ENCODE data around the gene ZNF672.
A peak's percentile ranks its signal among the peaks of the same experiment; 100 is the strongest.

ZNF672 gene

DNA sequence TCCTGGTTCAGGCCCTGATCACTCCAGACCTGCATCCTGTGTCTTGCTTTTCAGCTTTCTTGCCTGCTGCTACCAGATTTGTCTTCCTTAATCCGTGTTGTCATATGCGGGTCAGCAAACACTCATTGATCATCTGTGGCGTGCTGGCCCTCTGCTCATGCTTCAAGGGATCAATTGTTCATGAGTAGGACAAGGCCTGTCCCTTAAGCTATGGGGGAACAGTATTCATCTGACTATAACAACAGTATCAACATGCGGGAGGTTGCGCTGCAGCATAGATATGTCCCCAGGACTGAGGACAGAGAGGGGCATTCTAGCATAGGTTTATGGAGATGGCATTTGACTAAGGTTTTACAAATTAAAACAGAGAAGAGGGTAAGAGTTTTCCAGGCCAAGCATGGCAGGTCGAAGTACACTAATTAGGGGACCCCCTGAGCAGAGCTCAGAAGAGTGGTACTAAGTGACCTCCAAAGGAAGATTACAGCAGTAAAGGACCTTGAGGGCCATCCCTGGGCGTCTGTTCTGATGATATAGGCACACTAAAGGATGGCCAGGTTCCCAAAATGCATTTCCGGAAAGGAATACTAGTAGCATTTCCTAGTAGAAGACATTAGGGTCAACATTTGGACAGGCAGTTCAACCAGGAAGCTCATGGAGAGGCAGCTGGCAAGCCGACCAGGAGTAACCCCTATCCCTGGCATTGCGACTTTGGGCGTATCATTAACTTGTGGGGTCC lies 811 bp upstream of the ZNF672 start:
- no peak for DNase-seq

DNA sequence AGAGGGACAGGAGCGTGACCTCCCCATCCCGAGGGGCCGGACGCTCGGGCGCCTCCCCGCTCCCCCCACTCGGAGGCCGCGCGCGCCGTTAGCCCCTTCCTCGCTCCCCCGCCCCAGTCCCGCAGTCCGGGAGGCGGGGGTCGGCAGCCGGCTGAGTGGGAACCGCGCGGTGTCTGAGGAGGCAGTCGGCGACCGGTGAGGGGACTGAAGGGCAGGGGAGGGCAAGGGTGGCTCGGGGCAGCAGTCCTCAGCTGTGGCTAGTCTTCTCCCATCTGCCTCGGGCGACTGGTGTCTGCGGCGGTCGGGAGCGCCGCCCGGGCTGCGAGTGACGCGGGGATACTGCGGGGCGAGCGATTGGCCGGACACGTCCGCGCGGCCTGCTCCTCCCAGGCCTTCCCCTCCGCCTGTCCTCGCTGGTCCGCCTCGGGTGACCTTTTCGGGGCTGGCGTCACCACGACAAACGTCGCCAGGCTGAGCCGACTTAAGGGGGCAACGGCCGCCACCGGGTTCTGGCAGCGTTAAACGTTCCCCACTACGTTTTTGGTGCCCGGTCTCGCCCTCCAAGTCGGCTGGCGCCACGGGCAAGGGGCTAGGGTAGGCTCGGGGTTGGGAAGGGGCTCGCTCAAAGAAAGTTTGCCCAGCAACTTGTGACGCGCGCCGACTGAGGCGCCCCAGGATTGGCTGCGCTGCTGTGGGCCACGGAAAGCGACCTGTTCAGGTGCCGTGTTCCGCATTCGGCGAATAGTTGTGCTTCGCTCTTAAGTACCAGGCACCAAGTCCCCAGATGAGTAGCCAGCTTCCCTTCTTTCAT lies 538 bp downstream of the ZNF672 start:
- peak; percentile 91 to 92 for DNase-seq

DNA sequence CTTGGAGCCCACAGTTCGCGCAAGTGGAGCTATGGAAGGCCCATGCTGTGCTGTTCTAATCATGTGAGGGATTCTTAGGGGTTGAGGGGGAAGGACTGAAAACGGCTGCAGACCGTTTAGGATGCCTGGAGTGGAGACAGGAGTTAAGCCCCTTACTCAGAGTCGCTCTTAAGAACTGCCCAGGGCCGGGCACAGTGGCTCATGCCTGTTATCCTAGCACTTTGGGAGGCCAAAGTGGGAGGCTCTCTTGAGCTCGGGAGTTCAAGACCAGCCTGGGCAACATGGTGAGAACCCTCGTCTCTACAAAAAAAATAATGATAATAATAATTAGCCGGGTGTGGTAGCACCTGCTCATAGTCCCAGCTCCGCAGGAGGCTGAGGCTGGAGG lies 1.1 kb downstream of the ZNF672 start:
- DNase-seq: no peak

DNA sequence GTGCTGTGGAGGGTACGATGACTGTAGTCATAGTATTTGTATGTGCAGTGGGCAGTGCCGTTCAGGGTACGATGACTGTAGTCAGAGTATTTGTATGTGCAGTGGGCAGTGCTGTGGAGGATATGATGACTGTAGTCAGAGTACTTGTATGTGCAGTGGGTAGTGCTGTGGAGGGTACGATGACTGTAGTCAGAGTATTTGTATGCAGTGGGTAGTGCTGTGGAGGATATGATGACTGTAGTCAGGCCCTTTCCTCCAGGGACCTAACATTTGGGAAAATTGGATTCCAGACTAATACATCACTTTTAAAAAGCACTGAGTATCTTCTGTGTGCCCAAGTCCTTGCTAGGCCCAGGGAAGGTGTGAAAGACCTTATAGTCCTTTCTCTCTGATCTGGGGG lies 2.9 kb downstream of the ZNF672 start:
- no peak for DNase-seq

DNA sequence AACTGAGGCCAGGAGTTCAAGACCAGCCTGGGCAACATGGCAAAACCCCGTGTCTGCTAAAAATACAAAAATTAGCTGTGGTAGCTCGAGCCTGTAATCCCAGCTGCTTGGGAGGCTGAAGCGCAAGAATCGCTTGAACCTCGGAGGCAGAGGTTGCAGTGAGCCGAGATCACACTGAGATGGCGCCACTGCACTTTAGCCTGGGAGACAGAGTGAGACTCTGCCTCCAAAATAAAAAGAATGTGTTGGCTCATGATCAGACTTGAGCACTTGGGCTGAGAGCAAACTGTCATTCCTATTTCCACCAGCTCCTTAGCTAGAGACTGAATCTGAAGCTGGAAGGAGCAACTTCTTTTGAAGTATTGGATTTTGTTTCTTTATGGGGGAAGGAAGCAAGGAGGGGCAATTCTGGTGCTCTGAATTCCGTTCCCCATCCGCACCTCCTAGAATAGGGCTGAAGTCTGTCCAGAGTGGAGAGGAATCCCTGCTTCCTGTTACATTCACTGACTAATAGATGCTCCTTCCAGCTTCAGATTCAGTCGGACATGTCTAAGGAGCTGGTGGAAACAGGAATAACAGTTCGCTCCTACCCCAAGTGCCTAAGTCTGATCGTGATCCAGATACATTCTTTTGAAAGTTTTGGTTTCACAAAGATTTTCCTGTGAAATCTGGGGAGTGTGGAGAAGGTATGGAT lies 3.8 kb downstream of the ZNF672 start:
- DNase-seq: peak; percentile 52 to 60

DNA sequence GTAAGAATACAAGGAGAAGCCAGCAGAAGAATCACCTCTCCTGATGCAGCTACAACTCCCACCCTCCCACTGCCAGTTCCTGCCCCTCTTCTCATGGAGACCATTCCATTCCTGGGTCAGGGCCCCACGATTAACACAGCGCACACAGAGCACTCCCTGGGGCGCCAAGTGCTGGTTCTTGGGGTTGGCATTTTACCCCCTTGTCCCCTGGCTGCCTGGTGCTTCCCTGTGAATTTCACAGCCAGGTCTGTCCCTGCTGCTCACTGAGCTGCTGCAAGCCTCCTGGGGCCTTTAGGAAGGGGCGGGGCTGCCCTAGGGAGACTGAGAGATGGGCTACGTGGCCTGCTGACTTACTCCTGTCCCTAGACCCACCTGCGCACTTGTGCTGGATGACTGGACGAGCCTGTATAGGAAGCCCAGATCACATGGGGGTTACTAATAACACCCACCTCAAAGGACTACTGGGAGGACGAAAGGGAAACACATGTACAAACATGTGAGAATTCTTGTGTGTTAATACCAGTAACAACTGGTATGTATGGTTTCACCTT lies 4.8 kb downstream of the ZNF672 start:
- DNase-seq: no peak

DNA sequence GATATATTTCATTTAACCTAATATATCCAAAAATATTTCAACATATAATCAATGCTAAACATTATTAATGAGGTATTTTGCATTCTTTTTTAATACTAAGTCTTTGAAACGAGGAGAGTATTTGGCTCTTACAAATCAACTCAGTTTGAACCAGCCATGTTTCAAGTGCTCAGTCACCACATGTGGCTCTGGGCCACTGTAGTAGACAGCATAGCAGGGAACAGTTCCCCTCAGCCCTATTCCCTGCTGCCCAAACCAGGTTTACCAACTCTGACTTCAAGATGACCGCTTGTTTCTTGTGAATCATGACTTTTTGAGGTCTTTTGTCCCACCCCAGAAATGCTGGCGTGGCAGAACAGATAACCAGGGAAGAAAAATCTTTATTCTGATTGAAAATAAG lies 5.7 kb downstream of the ZNF672 start:
- DNase-seq: no peak

DNA sequence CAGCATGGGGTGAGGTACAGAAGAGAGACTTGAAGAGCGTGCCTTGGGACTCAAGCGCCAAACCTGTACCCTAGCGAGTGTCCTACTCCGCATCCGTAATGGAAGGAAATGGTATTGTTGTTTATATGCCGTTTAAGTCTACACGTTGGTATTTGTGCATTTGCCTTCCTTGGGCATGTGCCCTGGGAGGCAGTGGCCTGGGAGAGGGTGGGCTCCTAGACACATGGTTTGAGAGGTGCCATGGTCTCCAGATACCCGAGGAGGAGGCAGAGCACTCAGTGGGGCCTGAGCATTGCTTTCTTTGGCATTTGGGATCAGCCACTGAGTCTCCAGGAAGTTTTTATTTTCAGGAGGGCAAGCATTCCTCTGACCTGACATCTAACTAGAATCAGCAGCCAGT lies 6.5 kb downstream of the ZNF672 start:
- no peak for DNase-seq

DNA sequence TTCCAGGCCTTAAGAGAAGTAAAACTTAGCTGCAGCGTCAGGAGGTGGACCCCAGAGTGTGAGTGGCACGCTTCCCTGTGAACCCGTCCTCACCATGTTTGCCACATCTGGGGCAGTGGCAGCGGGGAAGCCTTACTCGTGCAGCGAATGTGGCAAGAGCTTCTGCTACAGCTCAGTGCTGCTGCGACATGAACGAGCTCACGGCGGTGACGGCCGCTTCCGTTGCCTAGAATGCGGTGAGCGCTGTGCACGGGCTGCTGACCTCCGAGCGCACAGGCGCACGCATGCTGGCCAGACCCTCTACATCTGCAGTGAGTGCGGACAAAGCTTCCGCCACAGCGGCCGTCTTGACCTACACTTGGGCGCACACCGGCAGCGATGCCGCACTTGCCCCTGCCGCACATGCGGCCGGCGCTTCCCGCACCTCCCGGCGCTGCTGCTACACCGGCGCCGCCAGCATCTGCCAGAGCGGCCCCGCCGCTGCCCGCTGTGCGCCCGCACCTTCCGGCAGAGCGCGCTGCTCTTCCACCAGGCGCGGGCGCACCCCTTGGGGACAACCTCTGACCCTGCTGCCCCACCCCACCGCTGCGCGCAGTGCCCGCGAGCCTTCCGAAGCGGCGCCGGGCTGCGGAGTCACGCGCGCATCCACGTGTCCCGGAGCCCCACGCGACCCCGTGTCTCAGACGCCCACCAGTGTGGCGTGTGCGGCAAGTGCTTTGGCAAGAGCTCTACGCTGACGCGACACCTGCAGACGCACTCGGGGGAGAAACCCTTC lies 9.3 kb downstream of the ZNF672 start:
- no peak for DNase-seq

DNA sequence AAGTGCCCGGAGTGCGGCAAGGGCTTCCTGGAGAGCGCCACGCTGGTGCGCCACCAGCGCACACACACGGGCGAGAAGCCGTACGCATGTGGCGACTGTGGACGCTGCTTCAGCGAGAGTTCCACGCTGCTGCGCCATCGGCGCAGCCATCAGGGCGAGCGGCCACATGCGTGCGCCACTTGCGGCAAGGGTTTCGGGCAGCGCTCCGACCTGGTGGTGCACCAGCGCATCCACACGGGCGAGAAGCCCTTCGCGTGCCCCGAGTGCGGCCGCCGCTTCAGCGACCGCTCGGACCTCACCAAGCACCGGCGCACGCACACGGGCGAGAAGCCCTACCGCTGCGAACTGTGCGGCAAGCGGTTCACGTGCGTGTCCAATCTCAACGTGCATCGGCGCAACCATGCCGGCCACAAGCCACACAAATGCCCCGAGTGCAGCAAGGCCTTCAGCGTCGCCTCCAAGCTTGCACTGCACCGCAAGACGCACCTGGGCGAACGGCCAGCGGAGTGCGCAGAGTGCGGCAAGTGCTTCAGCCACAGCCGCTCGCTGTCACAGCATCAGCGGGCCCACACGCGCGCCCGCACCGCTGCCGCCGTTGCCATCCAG lies 10.0 kb downstream of the ZNF672 start:
- no peak for DNase-seq

DNA sequence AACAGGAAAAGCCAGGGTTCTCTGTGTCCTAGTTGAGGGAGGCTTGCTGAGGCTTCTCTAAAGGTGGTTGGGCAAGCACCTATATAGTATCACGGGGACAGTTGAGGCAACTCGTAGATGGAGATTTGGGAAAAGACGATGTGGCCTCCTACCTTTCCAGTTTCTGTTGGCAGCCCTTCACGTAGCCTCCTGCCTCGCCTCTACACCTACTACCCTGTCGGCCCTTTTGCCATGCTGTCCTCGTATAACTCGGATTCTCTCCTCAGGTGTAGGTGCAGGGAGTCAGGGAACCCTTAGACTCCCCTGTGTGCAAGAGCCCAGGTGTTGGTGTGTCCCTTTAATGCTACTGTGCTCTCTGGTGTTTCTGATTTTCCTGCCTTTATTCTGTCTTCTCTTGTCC lies 10.6 kb downstream of the ZNF672 start:
- DNase-seq: no peak

DNA sequence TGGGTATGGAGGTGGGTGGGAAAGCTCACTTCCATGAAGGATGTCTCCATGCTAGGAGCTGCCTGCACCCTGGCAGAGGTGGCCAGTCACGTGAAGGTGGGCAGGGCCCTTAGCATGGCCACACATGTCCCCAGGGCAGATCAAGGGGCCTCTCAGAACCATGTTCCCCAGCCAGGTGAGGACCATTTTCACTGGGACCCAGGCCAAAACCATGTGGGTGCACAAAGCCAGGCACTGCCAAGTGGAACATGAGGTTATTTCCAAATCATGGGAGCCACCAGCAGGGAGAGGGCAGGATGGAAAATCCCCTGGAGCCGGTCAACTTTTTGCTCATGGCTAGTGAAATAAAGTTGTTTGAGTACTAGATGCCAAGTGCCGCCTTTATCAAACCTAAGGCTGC lies 11.1 kb downstream of the ZNF672 start:
- DNase-seq: no peak

DNA sequence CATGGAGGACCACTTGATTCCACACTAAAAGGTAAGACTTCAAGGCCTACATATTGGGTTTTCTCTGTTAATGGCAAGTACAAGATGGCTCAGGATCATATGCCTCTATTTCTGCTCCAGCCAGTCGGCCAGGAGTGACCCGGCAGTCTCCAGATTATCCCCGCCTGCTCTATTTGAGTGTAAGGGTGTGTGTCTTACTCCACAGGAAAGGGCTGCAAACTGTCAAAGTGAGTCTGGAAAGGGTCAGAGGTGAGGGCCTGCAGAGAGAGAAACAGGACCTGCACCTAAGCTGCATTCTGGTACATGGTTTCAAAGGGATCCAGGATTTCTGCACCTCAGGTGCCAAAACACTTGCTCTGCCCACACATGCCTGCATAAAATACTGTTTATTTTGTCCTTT lies 11.6 kb downstream of the ZNF672 start:
- DNase-seq: no peak

DNA sequence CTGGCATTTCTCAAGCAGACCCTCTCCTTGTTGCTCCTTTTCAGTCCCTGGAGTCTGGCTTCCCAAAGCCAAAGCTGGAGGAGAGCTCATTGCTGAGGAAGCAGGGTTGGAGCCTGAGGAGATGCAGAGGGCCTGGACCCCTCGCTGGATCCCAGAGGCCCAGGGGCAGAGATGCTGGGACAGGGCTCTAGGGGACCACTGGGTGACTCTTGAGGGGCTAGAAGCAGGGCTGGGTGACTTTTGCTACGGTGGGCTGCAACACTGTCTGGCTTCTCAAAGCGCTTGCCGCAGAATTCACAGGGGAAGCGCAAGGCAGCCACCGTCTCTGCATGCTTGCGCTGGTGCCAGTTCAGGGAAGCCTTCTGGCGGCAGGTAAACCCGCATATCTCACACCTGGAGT lies 12.1 kb downstream of the ZNF672 start:
- DNase-seq: no peak

DNA sequence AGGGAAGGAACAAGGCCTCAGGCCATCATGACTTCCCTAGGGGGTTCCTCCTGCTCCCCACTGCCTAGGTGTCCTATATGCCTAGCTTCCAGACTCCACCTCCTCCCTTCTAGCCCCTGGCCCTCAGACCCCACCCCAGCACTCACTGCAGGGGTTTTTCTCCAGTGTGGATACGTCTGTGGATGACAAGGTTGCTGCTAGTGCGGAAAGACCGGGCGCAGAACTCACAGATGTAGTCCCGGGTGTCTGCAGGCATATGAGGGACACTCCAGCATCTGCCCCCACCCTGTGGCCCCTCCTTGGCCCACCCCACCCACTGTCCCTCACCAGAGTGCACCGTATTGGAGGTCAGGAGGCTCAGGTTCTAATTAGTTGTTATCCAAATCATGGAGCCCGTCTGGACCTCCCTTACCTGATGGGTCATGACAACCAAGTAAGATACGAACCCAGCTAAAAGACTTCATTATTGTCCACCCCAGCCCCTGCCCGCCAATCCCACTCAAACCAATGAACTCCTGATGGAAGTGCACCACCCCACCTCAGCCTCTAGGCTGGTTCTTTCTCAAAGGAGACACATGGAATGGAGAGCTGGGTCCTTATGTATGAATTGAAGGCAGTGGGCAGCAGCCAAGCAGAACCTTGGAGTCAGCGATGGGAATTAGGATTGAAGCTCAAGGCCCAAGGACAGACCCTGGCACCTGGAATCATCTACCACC lies 12.7 kb downstream of the ZNF672 start:
- no peak for DNase-seq

DNA sequence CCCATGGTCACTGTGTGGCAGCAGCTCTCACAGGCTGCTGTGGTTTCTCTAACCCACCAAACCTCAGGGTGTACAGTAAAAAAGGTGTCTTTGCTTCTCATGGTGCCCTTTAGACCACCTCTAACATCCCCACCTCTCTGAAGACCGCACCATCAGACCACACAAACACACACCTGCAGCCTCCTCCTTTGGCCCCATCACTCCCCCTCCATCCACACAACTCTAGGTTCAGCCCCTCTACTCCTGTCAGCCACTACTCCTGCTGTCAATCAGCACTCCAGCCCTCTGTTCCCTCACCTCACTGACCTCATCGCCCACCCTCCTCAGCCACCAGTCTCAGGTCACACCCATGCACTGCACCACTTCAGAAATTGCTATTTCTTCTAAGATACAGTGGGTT lies 13.4 kb downstream of the ZNF672 start:
- no peak for DNase-seq

DNA sequence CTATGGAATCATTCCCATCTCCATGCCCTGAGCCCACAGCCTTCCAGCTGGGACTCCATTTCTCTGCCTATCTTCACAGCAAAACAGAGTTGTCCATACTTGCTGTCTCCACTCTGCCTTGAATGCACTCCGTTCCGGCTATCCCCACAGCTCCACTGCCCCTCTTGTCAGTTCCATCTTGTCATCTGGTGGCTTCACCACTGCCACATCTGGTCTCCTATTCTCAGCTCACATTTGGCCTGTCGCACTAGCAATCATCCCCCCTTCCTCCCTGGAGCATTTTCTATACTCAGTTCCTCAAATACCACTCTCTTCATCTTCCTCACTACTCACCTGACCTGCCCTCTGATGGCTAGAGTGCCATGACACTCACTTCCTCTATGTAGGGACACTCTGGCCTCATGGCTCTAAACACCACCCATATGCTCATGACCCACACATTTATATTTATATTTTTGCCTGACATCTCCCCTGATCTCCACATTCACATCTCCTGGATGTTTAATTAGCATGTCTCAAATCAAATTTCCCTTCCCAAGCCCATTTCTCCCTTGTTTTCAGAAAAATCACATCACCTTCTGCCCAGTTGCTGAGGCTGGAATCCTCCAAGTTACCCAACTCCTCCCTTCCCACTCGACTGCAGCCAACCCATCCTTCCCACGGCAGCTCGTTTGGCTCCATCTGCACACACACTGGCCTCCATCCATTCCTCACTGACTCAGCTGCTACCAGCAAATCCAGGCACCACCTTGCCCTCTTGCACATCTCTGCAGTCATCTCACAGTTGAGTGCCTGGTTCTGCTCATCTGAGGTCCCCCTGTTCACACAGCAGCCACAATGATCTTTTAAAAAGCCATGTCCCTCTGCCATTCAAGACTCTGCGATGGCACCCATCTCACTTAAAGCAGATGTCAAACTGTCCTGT lies 14.7 kb downstream of the ZNF672 start:
- DNase-seq: no peak

DNA sequence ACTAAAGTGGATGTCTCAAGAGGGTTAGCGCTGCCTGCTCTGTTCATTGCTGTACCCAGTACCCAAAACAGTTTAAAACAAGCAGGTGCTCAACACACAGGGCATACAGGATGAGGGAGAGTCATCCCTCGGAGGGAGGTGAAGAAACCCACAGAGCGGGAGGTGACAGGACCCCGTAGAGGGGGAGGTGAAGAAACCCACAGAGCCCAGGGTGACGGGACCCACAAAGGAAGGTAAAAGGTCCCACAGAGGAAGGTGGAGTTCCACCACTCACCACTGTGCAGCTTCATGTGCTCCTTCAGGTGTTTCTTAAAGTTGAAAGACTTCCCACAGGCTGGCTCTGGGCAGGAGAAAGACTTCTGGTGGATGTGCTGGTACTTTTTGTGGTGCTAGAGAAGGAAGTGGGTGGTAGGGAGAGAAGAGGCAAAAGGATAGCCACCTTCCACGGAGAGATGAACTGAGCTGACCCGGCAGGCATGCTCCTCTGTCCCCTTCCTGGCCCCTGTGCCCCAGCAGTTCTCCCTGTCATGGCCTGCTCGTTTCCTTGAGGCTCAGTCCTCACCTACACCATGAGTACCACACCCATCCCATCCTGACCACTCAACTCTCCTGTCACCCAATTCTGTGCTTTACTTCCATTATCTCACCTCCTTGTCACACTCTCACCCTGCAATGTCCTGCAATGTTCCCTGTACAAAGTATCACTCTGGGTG lies 15.8 kb downstream of the ZNF672 start:
- DNase-seq: peak; percentile 46 to 58

DNA sequence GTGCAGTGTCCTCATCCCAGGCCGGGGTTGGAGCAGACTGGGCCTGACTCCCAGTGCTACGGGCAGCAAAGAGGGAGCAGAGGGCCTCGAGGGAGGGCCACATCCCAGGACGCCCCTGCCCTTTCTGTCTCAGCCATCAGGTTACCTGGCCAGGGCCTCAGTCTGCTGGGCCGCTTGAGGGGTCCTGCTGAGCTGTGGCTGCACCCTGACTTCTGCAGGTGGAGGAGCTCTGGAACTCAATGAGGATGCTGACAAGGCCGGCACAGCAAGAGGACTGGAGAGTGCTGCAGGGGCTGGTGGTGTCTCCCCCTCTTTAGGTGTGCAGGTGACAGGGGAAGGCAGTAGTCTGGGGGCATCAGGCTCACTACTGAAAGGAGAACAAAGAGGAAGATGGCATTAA lies 17.6 kb downstream of the ZNF672 start:
- no peak for DNase-seq

DNA sequence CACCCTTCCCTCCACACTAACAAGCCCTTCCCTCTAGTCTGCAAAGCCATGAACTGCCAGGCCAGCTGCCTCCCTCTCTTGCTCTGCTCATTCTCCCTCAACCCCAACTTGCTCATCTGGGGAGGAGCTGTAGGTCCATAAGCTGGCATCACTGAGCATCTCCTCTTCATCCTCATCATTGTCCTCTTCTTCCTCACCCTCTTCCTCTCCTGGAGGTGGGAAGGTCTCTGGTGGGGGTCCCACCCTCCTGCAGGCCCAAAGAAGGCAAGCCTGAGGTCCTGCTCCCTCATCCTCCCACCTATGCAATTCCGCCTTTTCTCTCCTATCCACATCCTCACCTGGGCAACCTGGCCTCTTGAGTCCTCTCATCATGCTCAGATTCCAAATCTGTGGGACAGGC lies 18.2 kb downstream of the ZNF672 start:
- DNase-seq: no peak

Measured in CD4-positive, alpha-beta T cell treated with Interleukin-4 for 1 hour (primary cell).